Trophoblast cell (in vitro differentiated cells and primary cell): ENCODE data around the gene MACROH2A1.
"Not testable (repeated sequence)": the region's sequence is repeated elsewhere in the genome, so short reads cannot be mapped to it uniquely, and the experiment has no call there.

Source experiments
- DNase-seq, 2 donors: peaks; one replicate each; pipeline ENCODE4 v3.0.0-alpha.2; 2016
- H2AFZ ChIP-seq: 2 replicates; pipeline ENCODE4 v1.6.1; 2013; ENCODE audit warnings: low read length, moderate library complexity, mild to moderate bottlenecking; ENCODE audit not compliant: insufficient read depth, poor library complexity
- H2AK5ac ChIP-seq: 2 replicates; pipeline ENCODE4 v1.6.1; 2013; ENCODE audit warnings: mild to moderate bottlenecking, low read length
- H2BK120ac ChIP-seq: 2 replicates; pipeline ENCODE4 v1.6.1; 2013; ENCODE audit warnings: low read length, mild to moderate bottlenecking, moderate library complexity; ENCODE audit not compliant: insufficient read depth, poor library complexity
- H2BK12ac ChIP-seq: 2 replicates; pipeline ENCODE4 v1.6.1; 2013; ENCODE audit warnings: mild to moderate bottlenecking, low read length, moderate library complexity
- H2BK5ac ChIP-seq: 2 replicates; pipeline ENCODE4 v1.6.1; 2013; ENCODE audit warnings: low read length, low read depth, moderate library complexity, mild to moderate bottlenecking; ENCODE audit not compliant: poor library complexity
- H3K14ac ChIP-seq: 2 replicates; pipeline ENCODE4 v1.6.1; 2013; ENCODE audit warnings: mild to moderate bottlenecking, low read length
- H3K18ac ChIP-seq: 2 replicates; pipeline ENCODE4 v1.6.1; 2013; ENCODE audit warnings: mild to moderate bottlenecking, low read length
- H3K23ac ChIP-seq: 2 replicates; pipeline ENCODE4 v1.6.1; 2013; ENCODE audit warnings: low read length
- H3K27ac ChIP-seq: 2 replicates; pipeline ENCODE4 v1.5.1; 2013; ENCODE audit warnings: low read depth, mild to moderate bottlenecking, inconsistent platforms, low read length, moderate library complexity
- H3K27me3 ChIP-seq: 2 replicates; pipeline ENCODE4 v1.6.1; 2013; ENCODE audit warnings: inconsistent platforms, mild to moderate bottlenecking, low read length, moderate library complexity; ENCODE audit not compliant: insufficient read depth
- H3K36me3 ChIP-seq, 2 experiments: 1 replicate in 1 of 2; 2 replicates in 1 of 2; pipeline ENCODE4 v1.6.1; 2013; ENCODE audit warnings: low read length in 2 of 2, mild to moderate bottlenecking in 2 of 2, moderate library complexity in 1 of 2; ENCODE audit not compliant: insufficient read depth in 2 of 2, control insufficient read depth in 1 of 2
- H3K4ac ChIP-seq: 2 replicates; pipeline ENCODE4 v1.6.1; 2013; ENCODE audit warnings: low read depth, mild to moderate bottlenecking, low read length, moderate library complexity
- H3K4me1 ChIP-seq, 2 experiments: 1 replicate in 1 of 2; 2 replicates in 1 of 2; pipeline ENCODE4 v1.6.1; 2013; ENCODE audit warnings: low read length in 2 of 2, mild to moderate bottlenecking in 2 of 2, moderate library complexity in 1 of 2; ENCODE audit not compliant: insufficient read depth in 2 of 2, control insufficient read depth in 1 of 2
- H3K4me2 ChIP-seq: 2 replicates; pipeline ENCODE4 v1.6.1; 2013; ENCODE audit warnings: inconsistent platforms, mild to moderate bottlenecking, low read length, moderate library complexity
- H3K4me3 ChIP-seq: 2 replicates; pipeline ENCODE4 v1.5.1; 2013; ENCODE audit warnings: mild to moderate bottlenecking, low read depth, low read length, inconsistent platforms
- H3K79me1 ChIP-seq: one replicate; pipeline ENCODE4 v1.6.1; 2013; ENCODE audit warnings: low read length
- H3K79me2 ChIP-seq: 2 replicates; pipeline ENCODE4 v1.6.1; 2013; ENCODE audit warnings: low read length, mild to moderate bottlenecking; ENCODE audit not compliant: control insufficient read depth, insufficient read depth, poor library complexity
- H3K9ac ChIP-seq: 2 replicates; pipeline ENCODE4 v1.6.1; 2013; ENCODE audit warnings: mild to moderate bottlenecking, low read length
- H3K9me3 ChIP-seq: 2 replicates; pipeline ENCODE4 v1.6.1; 2013; ENCODE audit warnings: low read depth, mild to moderate bottlenecking, control low read depth, inconsistent platforms, low read length; ENCODE audit not compliant: insufficient read depth
- H4K12ac ChIP-seq: 2 replicates; pipeline ENCODE4 v1.6.1; 2013; ENCODE audit warnings: low read depth, mild to moderate bottlenecking, low read length, moderate library complexity
- H4K8ac ChIP-seq: 2 replicates; pipeline ENCODE4 v1.6.1; 2013; ENCODE audit warnings: low read depth, mild to moderate bottlenecking, low read length, moderate library complexity
- H4K91ac ChIP-seq: one replicate; pipeline ENCODE4 v1.6.1; 2013; ENCODE audit warnings: low read depth, mild to moderate bottlenecking, low read length, moderate library complexity
- WGBS: extraction: QIAGEN DNeasy Blood & Tissue Kit; methylation state at CpG from one replicate; pipeline ENCODE4 v1.1.7; 2013; ENCODE audit warnings: missing lambda C conversion rate; ENCODE audit not compliant: insufficient read length, insufficient coverage; ENCODE audit errors: extremely low coverage; 5-methylcytosine and 5-hydroxymethylcytosine counted together

Gene MACROH2A1

GRCh38 chr5:135367076-135367475 is 32.0 kb downstream of the MACROH2A1 start:
- DNase-seq = no peak
- no peak overlapping the region for H3K4ac ChIP-seq
- H2AK5ac ChIP-seq = no peak overlapping the region
- no peak overlapping the region for H3K18ac ChIP-seq
- H4K8ac ChIP-seq = no peak overlapping the region
- no peaks in the 10 kb centered on the region for H3K79me2 ChIP-seq
- H3K23ac ChIP-seq = no peak overlapping the region
- WGBS = no CpG with 5 or more reads among the region's 2 CpGs
- H3K4me1 ChIP-seq = peaks cover 0 to 2% of the 10 kb centered on the region in 2 experiments
- H2AFZ ChIP-seq = no peak overlapping the region
- no peak overlapping the region for H4K91ac ChIP-seq
- H3K4me2 ChIP-seq = no peak overlapping the region
- H3K9ac ChIP-seq = no peak overlapping the region
- H3K4me3 ChIP-seq = no peak overlapping the region
- H4K12ac ChIP-seq = no peak overlapping the region
- H3K27ac ChIP-seq = no peak overlapping the region
- H3K27me3 ChIP-seq = no peaks in the 10 kb centered on the region
- no peak overlapping the region for H3K14ac ChIP-seq
- no peaks in the 10 kb centered on the region for H3K79me1 ChIP-seq
- peaks cover 32 to 41% of the 10 kb centered on the region in 2 experiments for H3K36me3 ChIP-seq
- peaks cover 1% of the 10 kb centered on the region for H3K9me3 ChIP-seq
- H2BK5ac ChIP-seq = no peak overlapping the region
- no peak overlapping the region for H2BK120ac ChIP-seq
- H2BK12ac ChIP-seq = no peak overlapping the region

DNA sequence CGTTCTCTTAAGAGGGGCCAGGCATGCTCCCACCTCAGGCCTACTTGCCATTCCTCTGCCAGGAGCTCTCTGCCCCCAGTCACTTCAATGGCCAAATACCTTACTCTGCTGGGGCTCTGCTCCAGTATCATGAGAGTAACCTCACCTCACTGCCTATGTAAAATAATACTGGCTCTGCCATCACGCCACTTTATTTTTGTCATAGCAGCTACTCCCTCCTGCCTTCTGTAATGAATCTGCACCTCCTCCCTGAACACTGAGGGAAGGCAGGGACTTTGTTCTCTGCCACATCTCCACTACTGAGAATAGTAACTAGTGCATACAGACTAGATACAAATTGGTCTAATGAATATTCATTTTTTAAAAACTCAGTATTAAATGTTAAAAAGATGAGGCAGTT is 33.8 kb downstream of the MACROH2A1 start:
- Histone ChIP-seq H2AFZ (no peak overlapping the region), H3K18ac (no peak overlapping the region), H3K36me3 (peaks cover 32 to 45% of the 10 kb centered on the region in 2 experiments), H4K91ac (no peak overlapping the region), H3K4ac (no peak overlapping the region), H3K9ac (no peak overlapping the region), H3K23ac (no peak overlapping the region), H3K27ac (no peak overlapping the region), H4K12ac (no peak overlapping the region), H3K9me3 (peaks cover 1% of the 10 kb centered on the region), H2BK5ac (no peak overlapping the region), H3K79me1 (no peaks in the 10 kb centered on the region), H3K4me1 (no peaks in the 10 kb centered on the region), H2BK120ac (no peak overlapping the region), H3K79me2 (no peaks in the 10 kb centered on the region), H3K4me3 (no peak overlapping the region), H4K8ac (no peak overlapping the region), H2AK5ac (no peak overlapping the region), H3K27me3 (no peaks in the 10 kb centered on the region), H2BK12ac (no peak overlapping the region), H3K14ac (no peak overlapping the region), H3K4me2 (no peak overlapping the region)
- no CpG with 5 or more reads among the region's 2 CpGs for WGBS
- DNase-seq = no peak

- Histone ChIP-seq H4K8ac (no peak overlapping the region), H3K4ac (no peak overlapping the region), H3K14ac (no peak overlapping the region), H3K4me1 (no peaks in the 10 kb centered on the region), H3K36me3 (peaks cover 31 to 42% of the 10 kb centered on the region in 2 experiments), H3K4me2 (no peak overlapping the region), H3K18ac (no peak overlapping the region), H3K27ac (no peak overlapping the region), H2AK5ac (no peak overlapping the region), H3K79me2 (no peaks in the 10 kb centered on the region), H2BK12ac (no peak overlapping the region), H3K9ac (no peak overlapping the region), H3K79me1 (no peaks in the 10 kb centered on the region), H4K12ac (no peak overlapping the region), H2BK120ac (no peak overlapping the region), H3K27me3 (no peaks in the 10 kb centered on the region), H3K23ac (no peak overlapping the region), H3K4me3 (no peak overlapping the region), H2BK5ac (no peak overlapping the region), H3K9me3 (peaks cover 1% of the 10 kb centered on the region), H2AFZ (no peak overlapping the region), H4K91ac (no peak overlapping the region)
- no CpG with 5 or more reads among the region's 5 CpGs for WGBS
- no peak for DNase-seq
Measured at GRCh38 chr5:135364421-135365262, 34.4 kb downstream of the MACROH2A1 start.

GRCh38 chr5:135363342-135363741 is 35.7 kb downstream of the MACROH2A1 start:
- not testable (repeated sequence) for H4K12ac ChIP-seq, H4K91ac ChIP-seq, H3K79me1 ChIP-seq, H3K9me3 ChIP-seq, H3K4ac ChIP-seq, H3K14ac ChIP-seq, H4K8ac ChIP-seq, H3K4me1 ChIP-seq, H3K23ac ChIP-seq, H3K79me2 ChIP-seq, H2AK5ac ChIP-seq, H2BK120ac ChIP-seq, H3K27me3 ChIP-seq, H2BK12ac ChIP-seq, H2AFZ ChIP-seq, H3K4me2 ChIP-seq, H3K9ac ChIP-seq, DNase-seq, H3K4me3 ChIP-seq, H3K18ac ChIP-seq, H3K27ac ChIP-seq, H2BK5ac ChIP-seq
- WGBS = no CpG with 5 or more reads among the region's 3 CpGs
- H3K36me3 ChIP-seq = peaks cover 19 to 29% of the 10 kb centered on the region in 2 experiments
